Right ventricle myocardium superior (tissue), 1 donor: Measurements from ENCODE around the gene RAPGEF6. TPM values are rescaled to one million over a fixed set of nuclear protein-coding genes. Genes with fewer than 3 reads are reported as not detected.
"Not testable (repeated sequence)": the region's sequence is repeated elsewhere in the genome, so short reads cannot be mapped to it uniquely, and the experiment has no call there.

Experiments
- ATAC-seq: fragments of 200-7000 bp; cut with Tn5 transposase; one replicate; pipeline ENCODE4 v1.9.1; 2020; ENCODE audit warnings: mild to moderate bottlenecking; ENCODE audit not compliant: poor library complexity
- DNase-seq: peaks from one replicate; pipeline ENCODE4 v3.0.0-alpha.2; 2020
- intact Hi-C: fragments of 100-400 bp; cut with DNase I; formaldehyde crosslinking; loops from one replicate; pipeline ENCODE4 v1.11.2; 2022
- total RNA-seq: library from RNA; stranded (reverse); fragmentation: NEBNext Ultra II Directional; extraction: Animal tissue kit (Norgen Biotek cat#: 25700); gene quantifications from one replicate; pipeline ENCODE4 v1.2.1, GENCODE V29; 2021
- donor health status: DM: no; HTN: yes; CAD: no; lungs with severe emphysema.

The RAPGEF6 gene
- total RNA-seq, 1 donor from 2014 or later: 8.2 TPM

DNA sequence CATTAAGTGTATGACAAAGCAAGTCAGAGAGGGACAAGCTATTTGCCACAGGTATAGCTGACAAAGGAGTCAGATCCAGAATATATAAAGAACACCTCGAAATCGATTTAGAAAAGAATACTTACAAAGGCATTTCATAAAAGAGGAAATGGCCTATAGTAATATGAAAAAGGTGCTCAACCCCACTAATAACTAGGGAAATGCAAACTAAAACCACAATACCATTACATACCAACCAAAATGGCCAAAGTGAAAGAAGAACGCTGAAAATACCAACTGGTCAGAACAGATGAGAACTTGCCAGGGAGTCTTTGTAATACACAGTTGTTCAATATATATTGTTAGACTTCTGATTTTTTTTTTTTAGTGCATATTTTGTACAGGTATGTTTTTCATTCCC lies 218.3 kb downstream of the RAPGEF6 start:
- ATAC-seq: no peak
- intact Hi-C loops: no loop called here
- no peak for DNase-seq

DNA sequence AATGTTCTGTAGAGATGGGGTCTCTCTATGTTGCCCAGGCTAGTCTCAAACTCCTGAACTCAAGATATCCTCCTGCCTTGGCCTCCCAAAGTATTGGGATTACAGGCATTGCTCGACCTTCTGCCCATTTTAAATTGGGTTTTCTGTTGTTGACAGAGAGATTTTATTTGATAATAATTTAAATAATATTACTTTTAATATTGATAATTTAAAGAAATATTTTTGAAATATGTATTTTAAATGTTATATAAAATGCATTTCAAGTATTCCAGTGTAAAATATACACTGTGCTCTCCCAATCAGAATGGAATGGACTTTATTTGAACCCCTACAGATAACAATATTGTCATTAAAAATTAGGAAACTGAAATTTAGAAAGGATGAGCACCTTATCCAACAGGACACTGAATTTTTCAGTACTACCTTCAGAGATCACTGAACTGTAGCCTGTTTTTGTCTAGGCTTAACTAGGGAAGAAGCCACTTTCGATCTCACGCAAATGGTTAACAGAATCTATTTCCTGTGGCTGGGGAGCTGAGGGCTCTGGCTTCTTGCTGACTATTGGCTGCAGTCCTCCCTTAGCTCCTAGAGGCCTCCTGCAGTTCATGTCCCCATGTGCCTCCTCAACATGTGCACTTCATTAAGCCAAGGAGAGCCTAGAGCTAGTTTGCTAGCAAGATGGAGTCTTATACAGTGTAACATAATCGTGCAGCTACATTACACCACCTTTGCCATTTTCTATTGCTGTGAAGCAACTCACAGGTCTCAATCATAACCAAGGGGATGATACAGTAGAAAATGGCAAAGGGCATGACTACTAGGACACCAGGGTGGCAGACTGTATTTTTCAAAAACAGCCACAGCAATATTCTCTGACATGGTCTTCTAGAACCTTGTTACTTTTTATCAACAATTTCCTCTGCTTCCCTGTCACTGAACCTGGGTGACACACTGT lies 221.1 kb downstream of the RAPGEF6 start:
- DNase-seq (no peak), ATAC-seq (no peak)
- intact Hi-C loops: no loop called here

DNA sequence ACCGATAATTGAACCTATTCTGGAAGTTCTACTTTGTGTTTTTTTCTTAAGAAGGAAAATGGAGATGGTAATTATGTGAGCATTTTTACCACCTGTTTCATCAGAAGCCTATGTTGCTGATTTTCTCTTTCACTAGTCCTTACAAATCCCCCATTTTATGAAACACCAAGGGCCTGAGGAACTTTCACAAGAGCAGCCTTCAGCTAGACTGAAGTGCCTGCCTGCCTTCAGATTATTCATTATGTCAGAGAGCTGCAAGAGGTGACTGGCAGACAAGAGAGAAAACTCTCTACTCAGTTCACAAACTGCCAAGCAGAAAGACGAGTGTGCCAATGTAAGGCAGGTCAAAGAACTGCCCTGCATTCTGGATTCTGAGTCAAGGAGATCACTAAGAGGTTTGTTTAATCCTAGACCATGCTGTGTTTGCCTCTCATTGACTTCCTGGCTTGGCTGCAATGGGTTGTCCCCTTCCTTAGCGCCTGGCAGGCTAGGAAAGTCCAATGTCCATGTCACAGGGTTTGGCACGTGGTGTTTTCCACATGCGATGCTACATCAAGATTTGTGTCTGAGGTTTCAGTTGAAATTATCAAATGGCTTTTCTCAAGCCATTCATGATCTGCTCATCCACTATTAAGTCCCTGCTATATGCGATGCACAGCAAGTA lies 227.9 kb downstream of the RAPGEF6 start:
- ATAC-seq (no peak), DNase-seq (no peak)
- intact Hi-C loops: loop anchor here (10.0 kb wide), 1 partner anchor 122 kb away; no protein-coding TSS in a partner anchor

DNA sequence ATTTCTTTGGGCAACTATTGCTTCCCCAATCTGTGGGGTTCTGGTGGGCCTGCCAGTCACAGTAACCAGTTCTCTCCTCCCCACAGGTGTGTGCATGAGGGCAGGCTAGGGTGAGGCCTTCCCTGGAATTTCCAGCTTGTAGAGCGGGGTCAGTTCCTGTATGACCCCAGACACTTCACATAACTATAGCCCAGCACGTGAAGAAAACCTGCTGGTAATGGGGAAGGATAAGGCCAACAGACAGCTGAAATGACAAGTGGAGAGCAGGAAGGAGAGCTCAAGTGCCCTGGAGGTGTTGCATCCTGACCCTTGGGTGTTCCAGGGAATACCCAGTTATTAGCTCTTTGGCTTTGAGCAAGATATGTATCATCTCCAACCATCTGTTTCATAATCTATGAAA lies 229.0 kb downstream of the RAPGEF6 start:
- DNase-seq: no peak
- ATAC-seq: no peak
- intact Hi-C loops: loop anchor here (10.0 kb wide), 1 partner anchor 121 kb away; no protein-coding TSS in a partner anchor

DNA sequence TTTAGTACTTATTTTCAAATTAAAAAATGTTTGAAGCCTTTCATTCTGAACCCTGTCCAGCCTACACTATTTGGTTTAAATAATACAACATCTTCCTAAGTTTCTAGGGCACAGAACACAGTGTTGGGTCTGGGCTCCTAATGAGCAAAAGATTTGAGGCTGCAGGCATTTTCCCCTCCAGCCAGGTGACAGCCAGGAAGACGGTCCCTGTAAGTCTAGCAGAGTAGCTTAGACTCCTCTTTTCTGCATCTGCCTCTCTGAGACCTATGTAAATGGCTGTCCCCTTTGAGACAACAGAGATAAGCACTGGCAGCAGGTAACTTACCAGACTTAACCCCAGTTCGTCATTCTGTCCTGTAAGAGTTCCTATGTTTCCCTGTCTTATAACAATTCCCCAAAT lies 229.4 kb downstream of the RAPGEF6 start:
- intact Hi-C loops: loop anchor here (10.0 kb wide), 1 partner anchor 121 kb away; no protein-coding TSS in a partner anchor
- no peak for ATAC-seq
- DNase-seq: no peak

DNA sequence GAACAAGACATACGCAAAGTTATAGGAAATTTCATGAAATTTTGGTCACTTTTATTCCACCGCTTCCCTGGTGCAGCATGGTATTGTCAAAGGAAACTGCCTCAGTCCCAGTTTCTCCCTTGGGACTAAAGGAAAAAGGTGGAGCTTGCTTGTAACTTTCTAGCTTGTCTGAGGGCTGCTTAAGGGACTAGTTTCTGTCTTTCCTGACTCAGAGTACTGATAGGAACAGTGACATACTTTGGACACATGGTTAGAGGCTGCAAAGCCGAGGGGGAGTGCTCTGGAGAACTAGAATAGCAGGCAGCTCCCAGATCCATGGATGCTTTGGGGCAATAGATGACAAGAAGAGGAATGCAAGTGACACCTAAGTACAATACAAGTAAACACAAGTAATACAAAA lies 234.4 kb downstream of the RAPGEF6 start:
- DNase-seq: no peak
- intact Hi-C loops: loop anchor here (10.0 kb wide), 1 partner anchor 116 kb away; no protein-coding TSS in a partner anchor
- no peak for ATAC-seq

DNA sequence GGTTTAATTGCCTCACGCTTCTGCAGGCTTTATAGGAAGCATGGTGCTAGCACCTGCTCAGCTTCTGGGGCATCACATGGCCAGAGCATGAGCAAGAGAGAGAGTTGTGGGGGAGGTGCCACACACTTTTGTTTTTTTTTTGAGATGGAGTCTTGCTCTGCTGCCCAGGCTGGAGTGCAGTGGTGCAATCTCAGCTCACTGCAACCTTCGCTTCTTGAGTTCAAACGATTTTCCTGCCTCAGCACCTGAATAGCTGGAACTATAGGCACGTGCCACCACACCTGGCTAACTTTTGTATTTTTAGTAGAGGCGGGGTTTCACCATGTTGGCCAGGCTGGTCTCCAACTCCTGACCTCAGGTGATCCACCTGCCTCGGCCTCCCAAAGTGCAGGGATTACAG lies 236.0 kb downstream of the RAPGEF6 start:
- intact Hi-C loops, ATAC-seq, DNase-seq: not testable (repeated sequence)

DNA sequence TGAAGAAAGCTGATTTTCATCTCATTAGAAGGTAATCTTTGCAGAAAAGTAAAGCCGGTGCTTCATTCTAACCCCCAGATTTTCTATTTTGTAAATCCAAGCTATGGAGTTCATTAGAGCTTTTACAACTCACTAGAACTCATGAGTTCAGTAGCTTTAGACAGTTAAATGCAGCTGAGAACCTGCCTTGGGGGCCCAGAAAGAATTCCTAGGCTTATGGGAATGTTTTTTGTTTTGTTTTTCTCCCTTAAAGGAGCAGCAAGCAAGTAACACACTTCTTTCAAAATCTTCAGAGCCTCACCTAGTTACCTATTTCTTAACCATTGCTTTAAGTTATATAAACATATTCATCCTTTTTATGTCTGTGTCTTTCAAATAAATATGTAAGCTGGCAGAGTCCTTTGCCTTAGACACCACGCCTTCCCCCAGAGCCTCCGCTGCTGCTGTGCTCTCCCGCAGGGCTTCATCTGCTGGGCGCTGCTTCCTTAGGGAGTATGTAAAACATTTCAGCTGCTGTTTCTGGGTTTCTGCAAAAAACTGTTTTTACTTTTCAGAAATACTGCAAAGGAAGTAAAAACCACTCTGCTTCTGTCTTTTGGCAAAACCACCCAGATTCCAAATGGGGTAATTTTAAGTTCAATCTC lies 238.3 kb downstream of the RAPGEF6 start:
- ATAC-seq: no peak
- intact Hi-C loops: no loop called here

DNA sequence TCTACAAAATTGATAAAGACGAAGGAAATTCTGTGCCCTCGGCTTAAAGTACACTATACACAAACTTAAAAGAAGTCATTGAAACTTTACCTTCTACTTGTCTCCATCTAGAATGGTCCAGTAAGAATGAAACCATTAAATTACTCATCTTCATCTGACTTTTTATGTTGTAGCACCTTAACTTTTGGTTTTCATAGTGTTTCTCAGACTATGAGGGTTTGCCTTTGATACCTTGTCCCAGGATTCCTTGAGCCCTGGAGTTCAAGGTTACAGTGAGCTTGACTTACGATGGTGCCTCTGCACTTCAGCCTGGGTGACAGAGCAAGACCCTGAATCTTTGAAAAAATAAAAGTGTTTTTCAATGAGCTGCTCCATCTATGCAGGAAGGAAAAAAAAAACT lies 239.0 kb downstream of the RAPGEF6 start:
- intact Hi-C loops: no loop called here
- no peak for ATAC-seq
- no peak for DNase-seq

More for the DNA sequence above, 238.3 kb downstream of the RAPGEF6 start:
- no peak for DNase-seq

DNA sequence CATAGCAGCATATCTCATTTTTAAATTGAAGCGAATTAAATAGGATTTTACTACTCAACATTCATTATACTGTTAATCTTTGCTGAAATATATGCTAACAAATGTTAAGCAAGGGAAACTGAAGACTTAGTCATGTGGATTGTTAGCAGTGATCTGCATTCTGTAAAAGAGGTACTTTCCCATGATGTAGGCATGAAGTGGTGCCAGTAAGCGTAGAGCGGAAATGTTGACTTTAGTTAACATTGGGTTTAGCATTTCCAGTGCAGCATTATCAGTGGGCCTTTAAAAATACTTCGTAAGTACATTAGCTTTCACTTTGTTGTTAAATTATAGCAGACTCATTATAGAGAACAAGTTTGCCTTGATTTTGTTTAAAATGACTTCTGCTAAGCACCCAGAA lies 240.9 kb downstream of the RAPGEF6 start:
- DNase-seq: no peak
- intact Hi-C loops: no loop called here
- no peak for ATAC-seq

DNA sequence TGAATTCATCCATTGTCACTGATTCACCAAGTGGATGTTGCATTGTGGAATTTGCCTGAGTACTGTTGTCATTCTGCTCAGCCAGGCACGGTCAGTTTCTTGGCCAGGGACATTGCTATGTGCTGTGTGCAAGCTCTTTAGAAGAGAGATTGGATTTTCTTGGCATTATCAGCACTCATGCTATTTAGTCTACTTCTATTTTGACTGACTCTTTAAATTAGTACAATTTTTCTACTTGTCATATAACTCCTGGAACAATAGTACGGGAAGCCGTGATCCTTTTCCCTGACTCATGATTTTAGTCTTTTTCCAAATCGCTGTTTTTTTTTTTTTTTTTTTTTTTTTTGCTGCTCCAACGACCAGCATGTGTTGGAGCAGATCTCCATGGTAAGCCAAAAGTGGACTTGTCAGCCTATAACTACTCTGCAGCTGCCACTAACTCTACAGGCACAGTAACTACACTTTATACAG lies 241.5 kb downstream of the RAPGEF6 start:
- no peak for DNase-seq
- intact Hi-C loops: no loop called here
- peak; percentile 87 for ATAC-seq

DNA sequence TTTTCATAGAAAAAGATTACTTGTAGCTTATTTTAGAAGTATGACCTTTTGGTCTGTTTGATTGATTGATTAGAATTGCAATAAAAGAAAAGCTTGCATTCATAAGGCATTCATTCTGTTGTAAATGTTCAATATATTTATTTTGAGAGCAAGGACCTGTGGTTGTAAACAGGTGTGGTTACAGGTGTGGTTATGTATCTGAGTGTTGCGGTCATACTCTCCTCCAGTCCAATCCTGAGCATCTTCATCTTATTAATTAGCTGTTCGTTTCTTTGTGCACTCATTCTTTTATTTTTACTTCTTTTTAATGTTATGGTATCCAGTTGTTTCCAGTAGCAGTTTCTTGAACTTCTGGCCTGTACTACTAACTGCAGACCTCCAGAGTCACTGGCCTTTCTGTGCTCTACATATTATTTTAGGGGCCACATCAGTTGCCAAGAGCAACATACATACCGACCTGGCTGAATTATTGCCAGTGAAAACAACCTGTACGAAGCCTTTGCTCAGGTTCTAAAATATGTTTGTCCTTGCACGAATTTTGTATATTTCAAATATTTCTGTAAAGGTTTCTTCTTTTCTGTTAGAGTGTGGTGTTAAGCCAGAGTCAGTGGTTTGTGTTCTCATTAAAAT lies 242.4 kb downstream of the RAPGEF6 start:
- DNase-seq (no peak), ATAC-seq (no peak)
- intact Hi-C loops: no loop called here

DNA sequence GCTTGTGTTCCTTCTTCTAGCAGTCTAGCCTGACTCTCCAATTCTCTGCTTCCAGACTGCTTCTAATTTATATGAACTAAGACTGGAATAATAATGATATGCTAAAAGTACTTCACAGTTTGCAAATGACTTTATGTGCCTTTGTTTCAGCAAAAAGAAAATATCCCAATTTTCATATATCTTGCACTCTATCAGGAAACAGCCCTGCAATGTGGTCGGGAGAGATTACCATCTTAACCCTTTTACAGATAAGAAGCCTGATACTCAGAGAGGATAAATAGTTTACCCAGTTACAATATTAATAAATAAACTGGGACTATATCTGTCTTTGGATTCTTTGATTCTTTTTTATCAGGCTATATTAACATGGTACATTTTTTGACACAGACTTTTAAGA lies 245.2 kb downstream of the RAPGEF6 start:
- no peak for ATAC-seq
- no peak for DNase-seq
- intact Hi-C loops: no loop called here

DNA sequence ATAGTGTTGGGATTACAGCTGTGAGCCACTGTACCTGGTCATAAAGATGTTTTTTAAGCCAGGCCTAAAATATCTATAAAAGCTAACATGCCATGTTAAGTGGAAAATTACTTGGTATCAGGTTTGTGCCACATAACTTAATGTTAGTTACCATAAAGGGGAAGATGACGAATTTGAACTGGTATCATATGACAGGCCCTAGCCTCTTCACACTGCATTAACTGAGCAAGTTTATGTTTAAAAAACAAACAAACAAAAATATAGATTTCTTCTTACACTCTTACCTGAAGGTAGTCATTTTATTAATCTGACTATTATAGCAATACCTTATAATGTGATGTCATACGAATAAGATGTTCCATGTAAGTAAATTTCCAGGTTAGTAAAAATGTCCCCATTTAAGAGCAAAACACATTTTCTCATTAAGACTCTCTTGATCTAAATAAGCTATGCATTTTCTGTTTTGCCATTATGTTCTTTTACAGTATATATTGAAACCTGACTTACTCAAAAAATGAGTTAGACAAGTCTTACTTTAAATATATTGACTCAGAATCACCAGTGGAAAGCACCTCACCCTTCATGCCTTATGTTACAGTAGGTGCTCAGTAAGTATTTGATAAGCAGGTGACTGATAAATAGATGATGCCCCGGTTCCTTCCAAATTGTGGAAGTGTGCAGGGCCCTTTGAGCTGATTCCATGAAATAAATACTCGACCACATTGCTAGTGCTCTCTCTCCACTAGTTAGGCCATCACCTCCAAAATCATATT lies 245.7 kb downstream of the RAPGEF6 start:
- no peak for DNase-seq
- intact Hi-C loops: no loop called here
- ATAC-seq: no peak

DNA sequence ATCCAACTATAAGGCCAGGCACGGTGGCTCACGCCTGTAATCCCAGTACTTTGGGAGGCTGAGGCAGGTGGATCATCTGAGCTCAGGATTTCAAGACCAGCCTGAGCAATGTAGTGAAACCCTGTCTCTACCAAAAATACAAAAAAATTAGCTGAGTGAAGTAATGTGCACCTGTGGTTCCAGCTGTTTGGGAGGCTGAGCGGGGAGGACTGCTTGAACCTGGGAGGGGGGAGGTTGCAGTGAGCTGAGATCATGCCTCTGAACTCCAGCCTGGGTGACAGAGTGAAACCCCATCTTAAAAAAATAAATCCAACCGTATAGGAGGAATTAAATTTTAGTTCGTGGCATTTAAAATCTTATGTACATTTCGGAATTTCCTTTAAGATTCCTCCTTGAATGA lies 247.8 kb downstream of the RAPGEF6 start:
- intact Hi-C loops: no loop called here
- no peak for ATAC-seq
- no peak for DNase-seq

DNA sequence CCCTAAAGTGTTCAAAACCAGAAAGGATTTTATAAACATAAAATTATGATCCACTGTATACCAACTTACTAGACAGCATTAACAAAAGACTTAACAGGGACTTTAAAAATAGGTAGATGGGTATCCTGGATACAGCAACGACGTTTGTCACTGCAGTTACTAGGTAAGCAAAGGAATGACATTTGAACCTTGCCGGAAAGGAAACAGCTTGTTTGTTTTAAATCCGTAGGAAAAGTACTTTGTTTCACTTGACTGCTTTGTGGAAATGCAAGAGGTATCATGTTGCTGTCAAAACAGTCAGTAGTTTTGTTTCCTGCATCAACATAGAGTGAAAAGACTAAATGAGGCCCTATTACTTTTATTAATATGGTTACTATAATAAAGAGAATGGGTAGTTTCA lies 248.2 kb downstream of the RAPGEF6 start:
- DNase-seq: no peak
- ATAC-seq: no peak
- intact Hi-C loops: no loop called here

DNA sequence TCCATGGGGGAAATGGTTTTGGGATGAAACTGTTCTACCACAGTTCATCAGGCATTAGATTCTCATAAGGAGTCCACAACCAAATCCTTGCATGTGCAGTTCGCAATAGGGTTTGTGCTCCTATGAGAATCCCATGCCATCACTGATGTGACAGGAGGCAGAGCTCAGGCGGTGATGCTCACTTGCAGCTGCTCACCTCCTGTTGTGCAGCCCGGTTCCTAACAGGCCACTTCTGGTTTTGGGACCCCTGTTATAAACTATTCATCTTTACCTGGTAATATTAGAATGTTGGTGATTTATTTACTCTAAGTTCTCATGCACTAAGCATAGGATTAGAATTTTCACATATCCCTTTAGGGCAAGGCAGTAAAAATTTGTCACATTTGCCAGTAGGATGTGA lies 248.9 kb downstream of the RAPGEF6 start:
- ATAC-seq: no peak
- DNase-seq: no peak
- intact Hi-C loops: no loop called here

DNA sequence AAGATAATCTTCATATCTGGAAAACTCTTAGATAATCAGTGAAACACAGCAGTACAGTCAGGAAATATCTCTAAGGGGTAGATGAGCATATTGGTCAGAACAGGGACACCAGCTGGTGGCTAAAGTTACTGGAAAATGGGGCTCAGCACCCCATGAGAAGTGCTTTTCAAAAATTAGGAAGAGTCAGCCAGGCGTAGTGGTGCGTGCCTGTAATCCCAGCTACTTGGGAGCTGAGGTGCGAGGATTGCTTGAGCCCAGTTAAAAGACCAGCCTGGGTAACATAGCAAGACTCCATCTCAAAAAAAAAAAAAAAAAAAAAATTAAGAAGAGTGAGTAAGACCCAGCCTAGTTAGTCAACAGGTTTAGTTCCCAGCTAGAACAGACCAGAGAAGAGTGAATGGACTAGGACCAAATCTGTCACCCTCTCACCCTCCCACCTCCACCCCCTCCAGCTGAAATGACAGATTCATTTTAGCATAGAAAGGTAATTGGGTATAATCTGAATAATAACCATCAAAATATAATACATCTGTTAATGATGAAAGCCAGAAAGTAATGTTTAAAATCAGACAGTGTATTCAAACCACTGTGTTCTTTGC lies 250.3 kb downstream of the RAPGEF6 start:
- DNase-seq: no peak
- intact Hi-C loops: no loop called here
- no peak for ATAC-seq
